NT2/D1 (cell line): ENCODE measurements around the gene RRP36.

Source experiments
- SUZ12 ChIP-seq: IDR thresholded peaks from 2 replicates; pipeline ENCODE4 v1.6.1; 2011; ENCODE audit not compliant: insufficient read length, insufficient read depth; ENCODE audit errors: extremely low read depth
- ZNF274 ChIP-seq: IDR thresholded peaks from 2 replicates; pipeline ENCODE4 v1.6.1; 2011; ENCODE audit warnings: mild to moderate bottlenecking, low read depth, low read length

- no peak for TF ChIP-seq ZNF274
- no peak for TF ChIP-seq SUZ12
Measured at GRCh38 chr6:43043310-43043709, 21.9 kb downstream of the RRP36 start.
